ENCODE measurements around the gene ULK4.
"Not testable (repeated sequence)": the region's sequence is repeated elsewhere in the genome, so short reads cannot be mapped to it uniquely, and the experiment has no call there.

ULK4 gene

GRCh38 chr3:41683666-41684350, 278.1 kb downstream of the ULK4 start:
- no peak for DNase-seq

GRCh38 chr3:41682996-41683395, 278.9 kb downstream of the ULK4 start:
- no peak for DNase-seq

- no peak for DNase-seq
Measured at GRCh38 chr3:41682382-41682781, 279.5 kb downstream of the ULK4 start.

GRCh38 chr3:41681479-41681878, 280.4 kb downstream of the ULK4 start:
- DNase-seq = no peak

- no peak for DNase-seq
Measured at GRCh38 chr3:41679374-41679773, 282.5 kb downstream of the ULK4 start.

- DNase-seq = not testable (repeated sequence)
Measured at GRCh38 chr3:41675102-41675501, 286.8 kb downstream of the ULK4 start.

- DNase-seq = no peak
Measured at GRCh38 chr3:41674449-41674848, 287.5 kb downstream of the ULK4 start.

GRCh38 chr3:41673650-41674049, 288.3 kb downstream of the ULK4 start:
- DNase-seq = no peak

GRCh38 chr3:41668379-41668778, 293.5 kb downstream of the ULK4 start:
- no peak for DNase-seq

GRCh38 chr3:41662288-41662687, 299.6 kb downstream of the ULK4 start:
- DNase-seq = no peak

GRCh38 chr3:41661796-41662195, 300.1 kb downstream of the ULK4 start:
- DNase-seq = no peak

- DNase-seq = no peak
Measured at GRCh38 chr3:41660510-41660909, 301.4 kb downstream of the ULK4 start.

- DNase-seq = no peak
Measured at GRCh38 chr3:41653571-41654239, 308.2 kb downstream of the ULK4 start.

GRCh38 chr3:41652931-41653330, 309.0 kb downstream of the ULK4 start:
- DNase-seq = no peak

- DNase-seq = no peak
Measured at GRCh38 chr3:41652506-41652905, 309.4 kb downstream of the ULK4 start.

- no peak for DNase-seq
Measured at GRCh38 chr3:41651718-41652117, 310.2 kb downstream of the ULK4 start.

- no peak for DNase-seq
Measured at GRCh38 chr3:41650406-41650805, 311.5 kb downstream of the ULK4 start.

- no peak for DNase-seq
Measured at GRCh38 chr3:41649129-41649739, 312.7 kb downstream of the ULK4 start.

- DNase-seq = not testable (repeated sequence)
Measured at GRCh38 chr3:41647730-41648129, 314.2 kb downstream of the ULK4 start.

- no peak for DNase-seq
Measured at GRCh38 chr3:41640076-41640475, 321.8 kb downstream of the ULK4 start.

- no peak for DNase-seq
Measured at GRCh38 chr3:41638381-41638780, 323.5 kb downstream of the ULK4 start.

GRCh38 chr3:41632700-41633099, 329.2 kb downstream of the ULK4 start:
- DNase-seq = no peak

- no peak for DNase-seq
Measured at GRCh38 chr3:41630708-41631107, 331.2 kb downstream of the ULK4 start.

- no peak for DNase-seq
Measured at GRCh38 chr3:41629986-41630385, 331.9 kb downstream of the ULK4 start.

All from activated CD4-positive, alpha-beta T cell treated with anti-CD3 and anti-CD28 coated beads, Interleukin-10, Interleukin-2, amounts not matched to agents 100 ng/mL and 50 ng/mL, durations not matched to agents 16 hours and 8 hours (primary cell).